Naive B cell (primary cell): ENCODE results near the gene CKAP5. TPM values are rescaled to one million over a fixed set of nuclear protein-coding genes. Genes with fewer than 3 reads are reported as not detected.
"Not testable (repeated sequence)": the region's sequence is repeated elsewhere in the genome, so short reads cannot be mapped to it uniquely, and the experiment has no call there.

Experiments
- ATAC-seq, 2 donors: fragments of 150-1000 bp; cut with Tn5 transposase; 2 replicates each; pipeline ENCODE4 v1.10.0; 2021; ENCODE audit warnings: low read depth in 2 of 2, mild to moderate bottlenecking in 2 of 2, moderate library complexity in 2 of 2
- DNase-seq: peaks from one replicate; pipeline ENCODE4 v3.0.0; 2022
- H3K27ac Mint-ChIP-seq, 6 donors: one replicate each; pipeline ENCODE4 v1.8.0; 2020 to 2022; ENCODE audit warnings: mild to moderate bottlenecking in 6 of 6, mixed read lengths in 6 of 6, moderate library complexity in 5 of 6, inconsistent platforms in 2 of 6
- H3K27me3 Mint-ChIP-seq, 3 donors: one replicate each; pipeline ENCODE4 v1.8.0; 2021 to 2022; ENCODE audit warnings: mixed read lengths in 3 of 3, mild to moderate bottlenecking in 1 of 3
- H3K36me3 Mint-ChIP-seq, 2 donors: one replicate each; pipeline ENCODE4 v1.8.0; 2020 to 2022; ENCODE audit warnings: mixed read lengths in 2 of 2, inconsistent platforms in 1 of 2, mild to moderate bottlenecking in 1 of 2
- H3K4me1 Mint-ChIP-seq, 3 donors: one replicate each; pipeline ENCODE4 v1.8.0; 2020 to 2022; ENCODE audit warnings: mixed read lengths in 3 of 3, inconsistent platforms in 1 of 3, mild to moderate bottlenecking in 1 of 3, moderate library complexity in 1 of 3
- H3K4me3 Mint-ChIP-seq, 8 donors: one replicate each; pipeline ENCODE4 v1.8.0; 2020 to 2022; ENCODE audit warnings: mild to moderate bottlenecking in 8 of 8, mixed read lengths in 8 of 8, moderate library complexity in 8 of 8, inconsistent platforms in 2 of 8
- H3K9me3 Mint-ChIP-seq, 7 donors: one replicate each; pipeline ENCODE4 v1.8.0; 2020 to 2022; ENCODE audit warnings: mixed read lengths in 7 of 7, mild to moderate bottlenecking in 5 of 7, inconsistent platforms in 2 of 7, moderate library complexity in 1 of 7
- polyA plus RNA-seq, 6 donors: library from polyadenylated mRNA; unstranded; fragments of 300-500 nt; fragmentation: Illumina TruSeq; gene quantifications; one replicate each; pipeline ENCODE4 v1.2.3, GENCODE V29; 2021; ENCODE audit warnings: low read depth in 6 of 6

CKAP5 gene
- polyA plus RNA-seq, 6 donors from 2014 or later, result 6.7 to 16.0 (median 9.8) TPM; not detected in 1

- DNase-seq, H3K36me3 Mint-ChIP-seq: not testable (repeated sequence)
Measured at GRCh38 chr11:46799725-46800124, 46.4 kb downstream of the CKAP5 start.

GRCh38 chr11:46778416-46778815 is 67.7 kb downstream of the CKAP5 start:
- ATAC-seq (no peak), DNase-seq (no peak)
- H3K27me3 Mint-ChIP-seq, result no peaks in the 10 kb centered on the region
- H3K36me3 Mint-ChIP-seq, result peaks cover 22 to 23% of the 10 kb centered on the region in 2 donors
- no peaks in the 10 kb centered on the region for H3K9me3 Mint-ChIP-seq
- H3K27ac Mint-ChIP-seq, result no peak overlapping the region
- H3K4me1 Mint-ChIP-seq, result no peaks in the 10 kb centered on the region
- H3K4me3 Mint-ChIP-seq, result no peak overlapping the region

More at GRCh38 chr11:46799725-46800124, 46.4 kb downstream of the CKAP5 start:
- H3K4me1 Mint-ChIP-seq, H3K27me3 Mint-ChIP-seq, H3K9me3 Mint-ChIP-seq, H3K4me3 Mint-ChIP-seq, H3K27ac Mint-ChIP-seq, ATAC-seq: not testable (repeated sequence)

GRCh38 chr11:46776878-46777277 is 69.2 kb downstream of the CKAP5 start:
- Mint-ChIP-seq H3K36me3 (peaks cover 22 to 23% of the 10 kb centered on the region in 2 donors), H3K4me1 (no peaks in the 10 kb centered on the region)
- no peak for DNase-seq

GRCh38 chr11:46769636-46770221 is 76.4 kb downstream of the CKAP5 start:
- peaks cover 13 to 15% of the 10 kb centered on the region in 2 donors for H3K36me3 Mint-ChIP-seq
- ATAC-seq (no peak), DNase-seq (no peak)
- no peaks in the 10 kb centered on the region for H3K9me3 Mint-ChIP-seq
- H3K27me3 Mint-ChIP-seq, result no peaks in the 10 kb centered on the region
- H3K4me1 Mint-ChIP-seq, result no peaks in the 10 kb centered on the region
- H3K4me3 Mint-ChIP-seq, result no peak overlapping the region
- H3K27ac Mint-ChIP-seq, result no peak overlapping the region

More at GRCh38 chr11:46776878-46777277, 69.2 kb downstream of the CKAP5 start:
- Mint-ChIP-seq H3K27ac (no peak overlapping the region), H3K27me3 (no peaks in the 10 kb centered on the region), H3K9me3 (no peaks in the 10 kb centered on the region), H3K4me3 (no peak overlapping the region)
- ATAC-seq, result no peak

- no peaks in the 10 kb centered on the region for H3K27me3 Mint-ChIP-seq
Measured at GRCh38 chr11:46766656-46767055, 79.4 kb downstream of the CKAP5 start.

GRCh38 chr11:46762248-46762647 is 83.8 kb downstream of the CKAP5 start:
- Mint-ChIP-seq H3K27me3 (no peaks in the 10 kb centered on the region), H3K27ac (peak overlapping the region in 2 of 6 donors; percentile 28 to 34), H3K36me3 (peaks cover 37 to 50% of the 10 kb centered on the region in 2 donors), H3K9me3 (no peaks in the 10 kb centered on the region), H3K4me3 (no peak overlapping the region), H3K4me1 (no peaks in the 10 kb centered on the region)
- DNase-seq, result no peak
- ATAC-seq, result no peak

More at GRCh38 chr11:46766656-46767055, 79.4 kb downstream of the CKAP5 start:
- ATAC-seq (no peak), DNase-seq (no peak)
- Mint-ChIP-seq H3K9me3 (no peaks in the 10 kb centered on the region), H3K4me3 (no peak overlapping the region), H3K27ac (no peak overlapping the region), H3K36me3 (peaks cover 24 to 30% of the 10 kb centered on the region in 2 donors), H3K4me1 (no peaks in the 10 kb centered on the region)

GRCh38 chr11:46761807-46762206 is 84.3 kb downstream of the CKAP5 start:
- H3K4me3 Mint-ChIP-seq, result no peak overlapping the region
- H3K4me1 Mint-ChIP-seq, result no peaks in the 10 kb centered on the region
- DNase-seq, result no peak
- no peaks in the 10 kb centered on the region for H3K9me3 Mint-ChIP-seq
- no peak overlapping the region for H3K27ac Mint-ChIP-seq
- H3K36me3 Mint-ChIP-seq, result peaks cover 37 to 50% of the 10 kb centered on the region in 2 donors
- ATAC-seq, result no peak
- no peaks in the 10 kb centered on the region for H3K27me3 Mint-ChIP-seq

- Mint-ChIP-seq H3K36me3 (peaks cover 37 to 53% of the 10 kb centered on the region in 2 donors), H3K4me3 (no peak overlapping the region), H3K27me3 (no peaks in the 10 kb centered on the region), H3K9me3 (no peaks in the 10 kb centered on the region), H3K27ac (peak overlapping the region in 1 of 6 donors; percentile 24), H3K4me1 (no peaks in the 10 kb centered on the region)
- ATAC-seq (no peak), DNase-seq (no peak)
Measured at GRCh38 chr11:46760429-46761128, 85.5 kb downstream of the CKAP5 start.

GRCh38 chr11:46759196-46759595 is 86.9 kb downstream of the CKAP5 start:
- Mint-ChIP-seq H3K9me3 (no peaks in the 10 kb centered on the region), H3K27ac (peak overlapping the region in 1 of 6 donors; percentile 54), H3K27me3 (no peaks in the 10 kb centered on the region), H3K4me1 (no peaks in the 10 kb centered on the region), H3K36me3 (peaks cover 44 to 51% of the 10 kb centered on the region in 2 donors), H3K4me3 (no peak overlapping the region)
- ATAC-seq, result no peak
- no peak for DNase-seq

GRCh38 chr11:46755962-46756361 is 90.1 kb downstream of the CKAP5 start:
- peak overlapping the region in 2 of 6 donors; percentile 2 to 8 for H3K27ac Mint-ChIP-seq
- no peaks in the 10 kb centered on the region for H3K27me3 Mint-ChIP-seq
- ATAC-seq (no peak), DNase-seq (no peak)
- no peak overlapping the region for H3K4me3 Mint-ChIP-seq
- H3K4me1 Mint-ChIP-seq, result no peaks in the 10 kb centered on the region
- no peaks in the 10 kb centered on the region for H3K9me3 Mint-ChIP-seq
- peaks cover 39 to 42% of the 10 kb centered on the region in 2 donors for H3K36me3 Mint-ChIP-seq

- DNase-seq, result no peak
- Mint-ChIP-seq H3K27me3 (no peaks in the 10 kb centered on the region), H3K27ac (no peak overlapping the region)
Measured at GRCh38 chr11:46747150-46747549, 98.9 kb downstream of the CKAP5 start.

GRCh38 chr11:46745995-46746394 is 100.1 kb downstream of the CKAP5 start:
- Mint-ChIP-seq H3K27ac (no peak overlapping the region), H3K4me1 (peaks cover 0 to 4% (median 0%) of the 10 kb centered on the region in 3 donors), H3K27me3 (no peaks in the 10 kb centered on the region), H3K9me3 (no peaks in the 10 kb centered on the region), H3K4me3 (no peak overlapping the region), H3K36me3 (peaks cover 30 to 46% of the 10 kb centered on the region in 2 donors)
- ATAC-seq (no peak), DNase-seq (no peak)

More at GRCh38 chr11:46747150-46747549, 98.9 kb downstream of the CKAP5 start:
- ATAC-seq, result no peak
- Mint-ChIP-seq H3K4me3 (no peak overlapping the region), H3K36me3 (peaks cover 23 to 54% of the 10 kb centered on the region in 2 donors), H3K4me1 (peaks cover 0 to 4% (median 0%) of the 10 kb centered on the region in 3 donors), H3K9me3 (no peaks in the 10 kb centered on the region)

- DNase-seq (no peak), ATAC-seq (no peak)
Measured at GRCh38 chr11:46745328-46745727, 100.8 kb downstream of the CKAP5 start.

More at GRCh38 chr11:46745328-46745727, 100.8 kb downstream of the CKAP5 start:
- Mint-ChIP-seq H3K27ac (peak overlapping the region in 2 of 6 donors; percentile 22 to 41), H3K9me3 (no peaks in the 10 kb centered on the region), H3K4me1 (peaks cover 0 to 4% (median 0%) of the 10 kb centered on the region in 3 donors), H3K4me3 (no peak overlapping the region), H3K27me3 (no peaks in the 10 kb centered on the region), H3K36me3 (peaks cover 27 to 42% of the 10 kb centered on the region in 2 donors)
